HG03039 (cell line): ENCODE results near the gene GPR15LG.
"Not testable (repeated sequence)": the region's sequence is repeated elsewhere in the genome, so short reads cannot be mapped to it uniquely, and the experiment has no call there.

Source experiments
- ATAC-seq: cut with Tn5 transposase; IDR thresholded peaks from one replicate; pipeline ENCODE4 v1.9.1; 2021; ENCODE audit warnings: mild to moderate bottlenecking, moderate library complexity; ENCODE audit not compliant: unreplicated experiment

The GPR15LG gene

GRCh38 chr10:84164442-84164841, 9.2 kb upstream of the GPR15LG start:
- no peak for ATAC-seq

- ATAC-seq, result peak; percentile 76
Observed at GRCh38 chr10:84166620-84167288, 6.8 kb upstream of the GPR15LG start.

- ATAC-seq, result not testable (repeated sequence)
Observed at GRCh38 chr10:84167289-84167653, 6.3 kb upstream of the GPR15LG start.

GRCh38 chr10:84168382-84168781, 5.2 kb upstream of the GPR15LG start:
- ATAC-seq, result not testable (repeated sequence)

GRCh38 chr10:84171237-84171636, 2.4 kb upstream of the GPR15LG start:
- not testable (repeated sequence) for ATAC-seq

- peak; percentile 9 for ATAC-seq
Observed at GRCh38 chr10:84171700-84172466, 1.7 kb upstream of the GPR15LG start.

GRCh38 chr10:84172467-84173356, 889 bp upstream of the GPR15LG start:
- ATAC-seq, result peak; percentile 40

- ATAC-seq, result no peak
Observed at GRCh38 chr10:84175436-84175835, 1.8 kb downstream of the GPR15LG start.

GRCh38 chr10:84176351-84176750, 2.8 kb downstream of the GPR15LG start:
- no peak for ATAC-seq

- no peak for ATAC-seq
Observed at GRCh38 chr10:84176836-84177474, 3.4 kb downstream of the GPR15LG start.

GRCh38 chr10:84177541-84178141, 4.0 kb downstream of the GPR15LG start:
- ATAC-seq, result no peak

- no peak for ATAC-seq
Observed at GRCh38 chr10:84178160-84178609, 4.6 kb downstream of the GPR15LG start.

GRCh38 chr10:84179059-84179710, 5.6 kb downstream of the GPR15LG start:
- ATAC-seq, result peak; percentile 85

GRCh38 chr10:84180386-84180785, 6.8 kb downstream of the GPR15LG start:
- not testable (repeated sequence) for ATAC-seq

- no peak for ATAC-seq
Observed at GRCh38 chr10:84181631-84182030, 8.0 kb downstream of the GPR15LG start.

- no peak for ATAC-seq
Observed at GRCh38 chr10:84184517-84184916, 10.9 kb downstream of the GPR15LG start.

GRCh38 chr10:84185526-84186175, 12.1 kb downstream of the GPR15LG start:
- ATAC-seq, result no peak

GRCh38 chr10:84188815-84189214, 15.2 kb downstream of the GPR15LG start:
- no peak for ATAC-seq

- ATAC-seq, result no peak
Observed at GRCh38 chr10:84190621-84191020, 17.0 kb downstream of the GPR15LG start.
